ENCODE data around the gene AOX1.
"Not testable (repeated sequence)": the region's sequence is repeated elsewhere in the genome, so short reads cannot be mapped to it uniquely, and the experiment has no call there.

The AOX1 gene

DNA sequence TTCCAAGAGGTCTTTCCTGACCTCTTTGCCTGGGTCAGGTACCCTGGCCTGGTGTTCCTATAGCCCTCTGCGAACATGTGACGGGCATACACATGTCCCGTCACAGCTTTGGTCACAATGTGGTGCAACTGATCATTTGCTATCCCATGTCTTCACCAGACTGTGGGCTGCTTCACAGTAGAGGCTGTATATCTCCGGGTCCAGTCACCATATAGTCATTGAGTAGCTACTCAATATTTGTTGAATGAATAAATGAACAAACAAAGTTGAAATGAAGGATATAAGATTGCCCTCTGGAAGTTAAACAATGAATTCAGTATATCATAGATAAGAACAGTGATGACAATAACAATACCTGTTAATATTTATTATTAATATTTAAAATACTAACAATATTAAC, 16.8 kb downstream of the AOX1 start:
- DNase-seq (ENCODE audit: low read depth in 2 of 2), result no peak

DNA sequence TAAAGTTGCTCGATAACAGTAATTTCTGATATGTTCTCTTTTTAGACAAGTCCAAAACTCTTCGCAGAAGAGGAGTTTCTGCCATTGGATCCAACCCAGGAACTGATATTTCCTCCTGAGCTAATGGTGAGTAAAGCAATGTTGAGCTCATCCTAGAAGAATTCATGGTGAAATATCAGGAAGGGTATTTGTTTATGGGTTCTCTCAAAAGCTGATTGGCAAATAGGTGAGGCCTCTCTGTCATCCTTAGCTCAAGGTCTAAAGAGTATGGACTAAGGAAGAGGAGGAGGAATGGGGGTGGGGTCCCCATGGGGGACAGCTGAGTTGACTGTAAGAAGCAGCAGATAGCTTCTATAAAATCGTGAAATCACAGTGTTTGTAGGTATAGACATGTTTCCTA, 18.2 kb downstream of the AOX1 start:
- DNase-seq (ENCODE audit: low read depth in 2 of 2), result no peak

DNA sequence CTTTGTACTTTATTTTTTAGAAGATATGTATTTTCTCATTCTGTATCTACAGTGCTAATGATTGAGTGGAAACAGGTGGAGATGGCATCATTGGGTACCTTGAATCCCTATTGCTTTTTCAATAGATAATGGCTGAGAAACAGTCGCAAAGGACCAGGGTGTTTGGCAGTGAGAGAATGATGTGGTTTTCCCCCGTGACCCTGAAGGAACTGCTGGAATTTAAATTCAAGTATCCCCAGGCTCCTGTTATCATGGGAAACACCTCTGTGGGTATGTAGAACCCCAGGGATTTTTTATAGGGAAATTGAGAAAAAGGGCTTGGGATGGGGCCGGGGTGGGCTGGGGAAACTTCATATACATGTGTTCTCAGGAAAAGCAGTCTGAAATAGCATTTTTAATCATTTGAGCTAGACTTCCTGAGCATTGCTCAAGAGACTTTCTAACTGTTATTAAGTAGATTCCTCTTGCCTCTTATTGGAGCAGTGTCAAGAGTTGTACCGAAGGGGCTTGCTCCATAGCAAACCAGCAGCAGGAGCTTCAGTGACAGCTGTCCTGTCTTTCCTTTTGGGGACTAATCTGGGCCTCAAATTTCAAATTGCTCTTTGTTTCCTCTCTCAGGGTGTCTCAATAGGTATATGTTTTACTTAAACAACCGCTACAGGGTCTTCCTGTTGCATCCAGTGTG, 18.9 kb downstream of the AOX1 start:
- DNase-seq (ENCODE audit: low read depth in 2 of 2), result no peak

DNA sequence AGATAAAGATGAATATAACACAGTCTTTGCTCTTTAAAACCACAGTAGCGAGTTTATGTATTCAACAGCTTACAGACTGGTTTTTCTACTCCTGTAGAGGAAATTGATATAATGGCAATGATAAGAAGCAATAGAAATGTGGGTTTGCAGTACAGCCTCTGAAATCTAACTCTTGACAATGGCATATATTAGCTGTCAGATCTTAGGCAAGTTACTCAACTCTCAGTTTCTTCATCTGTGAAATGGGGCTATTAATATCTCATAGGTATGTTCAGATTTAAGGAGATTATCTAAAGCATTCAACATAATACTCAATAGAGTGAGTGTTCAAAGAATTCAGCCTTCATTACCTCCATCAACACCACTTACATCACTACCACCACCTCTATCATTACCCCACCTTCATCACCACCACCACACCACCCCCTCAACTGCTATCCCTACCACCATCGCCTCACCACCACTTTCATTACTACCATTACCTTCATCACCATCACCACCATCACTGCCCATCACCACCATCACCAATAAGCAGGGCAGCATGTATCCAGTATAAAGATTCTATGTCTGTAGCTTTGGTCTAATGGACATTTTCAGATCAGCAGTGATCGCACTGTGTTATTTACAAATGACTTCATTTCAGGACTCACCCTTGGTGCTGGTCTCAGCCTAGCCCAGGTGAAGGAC, 22.7 kb downstream of the AOX1 start:
- DNase-seq (ENCODE audit: low read depth in 2 of 2), result no peak

DNA sequence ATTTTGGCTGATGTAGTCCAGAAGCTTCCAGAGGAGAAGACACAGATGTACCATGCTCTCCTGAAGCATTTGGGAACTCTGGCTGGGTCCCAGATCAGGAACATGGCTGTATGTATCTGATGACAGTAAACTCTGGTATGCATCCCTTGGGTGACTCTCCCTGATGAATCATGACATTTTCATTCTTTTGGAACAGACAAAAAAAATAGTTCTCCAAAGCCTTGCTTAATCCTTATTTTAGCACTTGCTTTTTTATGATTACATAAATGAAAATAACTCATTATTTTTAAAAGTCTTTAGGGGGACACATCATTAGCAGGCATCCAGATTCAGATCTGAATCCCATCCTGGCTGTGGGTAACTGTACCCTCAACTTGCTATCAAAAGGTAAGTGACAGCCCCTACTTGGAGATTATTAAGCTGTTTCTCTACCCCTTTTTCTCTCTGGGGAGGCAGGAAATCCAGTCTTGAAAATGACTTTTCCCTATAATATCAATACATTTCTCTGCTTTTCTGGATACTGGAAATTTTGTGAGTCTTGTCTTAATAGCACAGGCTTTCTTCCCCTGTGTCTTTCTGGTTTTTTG, 23.3 kb downstream of the AOX1 start:
- DNase-seq (ENCODE audit: low read depth in 2 of 2), result no peak

DNA sequence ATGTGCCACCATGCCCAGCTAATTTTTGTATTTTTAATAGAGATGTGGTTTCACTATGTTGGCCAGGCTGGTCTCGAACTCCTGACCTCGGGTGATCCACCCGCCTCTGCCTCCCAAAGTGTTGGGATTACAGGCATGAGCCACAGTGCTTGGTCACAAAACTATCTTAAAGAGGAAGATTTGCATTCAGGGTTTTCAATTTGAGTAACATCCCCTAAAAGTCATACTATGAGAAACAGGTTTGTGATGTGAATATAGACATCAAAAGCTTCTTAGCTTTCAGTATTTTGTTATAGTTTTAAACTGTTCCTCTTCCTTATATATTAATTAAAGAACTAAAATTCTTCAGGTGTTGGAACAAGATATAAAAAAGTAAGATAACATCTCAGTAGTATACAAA, 24.4 kb downstream of the AOX1 start:
- DNase-seq (ENCODE audit: low read depth in 2 of 2), result not testable (repeated sequence)

DNA sequence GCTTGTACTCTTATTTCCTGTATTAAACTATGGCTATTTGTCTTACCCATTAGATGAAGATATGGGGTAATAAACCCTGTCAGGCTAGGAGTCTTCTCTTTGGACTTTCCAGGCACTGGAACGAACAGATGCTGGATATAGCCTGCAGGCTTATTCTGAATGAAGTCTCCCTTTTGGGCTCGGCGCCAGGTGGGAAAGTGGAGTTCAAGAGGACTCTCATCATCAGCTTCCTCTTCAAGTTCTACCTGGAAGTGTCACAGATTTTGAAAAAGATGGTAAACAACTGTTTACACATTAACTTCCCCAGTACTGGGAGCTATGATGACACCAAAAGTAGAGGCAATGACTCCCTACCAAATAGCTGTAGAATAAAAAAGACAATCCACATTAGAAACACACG, 27.9 kb downstream of the AOX1 start:
- no peak for DNase-seq (ENCODE audit: low read depth in 2 of 2)

DNA sequence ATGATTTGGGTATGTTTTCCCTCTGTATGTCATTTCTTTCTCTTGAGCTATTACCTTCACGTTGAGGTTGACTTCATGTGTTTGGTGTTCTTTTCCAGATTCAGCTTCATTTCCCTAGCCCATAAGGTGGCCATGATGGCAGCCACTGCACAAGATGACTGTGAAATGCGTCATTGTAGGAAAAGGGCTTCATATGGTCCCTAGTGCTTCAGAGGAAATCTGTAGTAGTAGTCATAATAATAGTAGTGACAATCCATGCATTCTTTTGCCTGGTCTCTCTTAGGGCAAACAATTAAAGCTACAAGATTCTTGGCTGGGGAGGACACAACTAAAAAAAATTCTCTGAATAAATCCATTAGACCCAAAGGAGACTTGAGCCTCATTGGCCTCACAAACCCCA, 28.4 kb downstream of the AOX1 start:
- DNase-seq (ENCODE audit: low read depth in 2 of 2), result no peak

DNA sequence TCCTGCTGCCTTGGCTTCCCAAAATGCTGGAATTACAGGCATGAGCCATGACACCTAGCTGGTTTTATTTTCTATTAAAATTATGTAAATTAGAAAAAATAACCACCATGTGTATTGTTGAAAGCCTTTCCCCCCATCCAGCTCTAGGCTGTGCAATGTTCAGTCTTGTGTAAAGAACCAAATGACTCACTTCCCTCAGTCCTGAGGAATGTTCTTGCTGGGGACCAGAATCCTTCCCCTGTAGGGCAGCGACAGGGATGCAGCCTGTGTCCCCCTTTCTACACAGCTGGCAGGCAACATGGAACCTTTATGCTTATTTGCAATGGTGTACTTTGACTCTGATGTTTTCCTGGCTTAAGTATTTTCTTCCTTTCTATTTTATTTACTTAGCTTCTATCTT, 29.4 kb downstream of the AOX1 start:
- DNase-seq (ENCODE audit: low read depth in 2 of 2), result no peak

DNA sequence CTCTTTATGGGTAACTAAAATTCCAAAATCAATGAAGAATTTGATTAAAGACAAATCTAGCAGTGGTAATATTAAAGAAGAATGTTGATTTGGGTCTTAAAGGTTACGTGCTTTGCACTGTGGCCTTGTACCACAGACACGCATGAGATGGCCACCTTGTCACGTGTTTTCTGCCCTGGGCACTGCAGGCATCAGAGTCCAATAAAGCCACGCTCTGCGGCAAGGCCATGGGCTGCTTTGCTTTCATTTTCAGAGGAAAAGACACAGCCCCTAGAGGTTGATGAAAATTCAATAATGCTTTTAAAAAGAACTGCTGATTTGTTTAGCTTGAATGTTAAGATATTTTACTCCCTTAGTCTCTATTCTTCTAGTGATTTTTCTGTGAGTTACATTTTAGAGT, 30.4 kb downstream of the AOX1 start:
- DNase-seq (ENCODE audit: low read depth in 2 of 2), result no peak

DNA sequence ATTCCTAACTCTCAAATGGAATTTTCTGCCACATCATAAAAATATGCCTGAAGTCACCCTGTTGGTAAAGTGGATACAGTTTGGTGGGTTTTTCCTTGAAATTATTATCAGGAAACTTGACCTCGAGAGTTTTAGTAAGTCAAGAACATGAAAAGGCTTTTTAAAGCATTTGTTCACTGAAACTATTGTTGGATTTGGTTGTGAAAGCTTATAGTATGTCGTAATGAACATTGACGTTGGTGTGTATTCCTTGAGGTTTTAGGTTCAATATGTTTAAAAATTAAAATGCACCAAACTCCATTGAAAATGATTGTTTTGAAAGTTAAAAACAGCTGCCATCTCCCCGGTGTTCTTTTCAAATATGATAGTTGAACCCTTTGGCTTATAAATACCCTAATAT, 30.8 kb downstream of the AOX1 start:
- no peak for DNase-seq (ENCODE audit: low read depth in 2 of 2)

DNA sequence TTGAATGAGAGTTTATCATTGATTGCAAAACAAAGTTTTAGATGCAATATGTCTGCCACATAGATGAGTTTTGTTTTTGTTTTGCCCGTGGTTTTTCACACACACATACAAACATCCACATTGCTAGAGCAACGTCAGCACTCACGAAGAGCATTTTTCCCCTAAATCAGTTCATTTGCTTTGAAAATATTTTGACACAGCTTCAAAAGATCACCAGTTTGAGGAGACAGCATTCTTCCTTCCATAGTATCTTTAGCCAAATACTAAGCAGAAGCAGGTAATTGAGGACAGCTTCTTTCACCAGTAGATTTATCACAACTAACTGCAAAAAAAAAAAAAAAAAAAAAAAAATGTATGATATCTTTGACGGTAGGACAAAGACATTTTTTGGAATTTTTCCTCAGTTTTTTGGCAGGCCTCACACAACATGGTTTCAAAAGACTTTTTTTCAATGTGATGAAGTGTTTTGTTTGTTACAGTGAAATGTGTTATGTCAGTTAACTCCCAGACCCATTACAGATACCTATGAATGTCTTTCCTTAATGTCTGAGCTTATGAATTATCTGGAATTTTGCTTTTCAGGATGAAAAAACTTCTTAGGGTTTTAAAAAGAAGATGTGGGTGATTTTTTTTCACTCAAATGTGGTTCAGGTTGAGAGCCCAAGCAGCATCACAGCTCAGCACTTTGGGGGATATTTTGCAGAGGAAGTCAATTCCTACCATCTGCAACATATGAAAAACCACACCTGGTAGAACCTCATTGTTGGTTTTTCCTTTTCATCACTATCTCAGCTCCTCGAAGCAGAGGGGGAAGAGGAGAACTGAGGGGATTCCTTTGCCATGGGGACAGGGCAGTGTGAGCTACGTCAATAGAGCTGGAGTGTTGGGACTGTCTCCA, 31.6 kb downstream of the AOX1 start:
- no peak for DNase-seq (ENCODE audit: low read depth in 2 of 2)

DNA sequence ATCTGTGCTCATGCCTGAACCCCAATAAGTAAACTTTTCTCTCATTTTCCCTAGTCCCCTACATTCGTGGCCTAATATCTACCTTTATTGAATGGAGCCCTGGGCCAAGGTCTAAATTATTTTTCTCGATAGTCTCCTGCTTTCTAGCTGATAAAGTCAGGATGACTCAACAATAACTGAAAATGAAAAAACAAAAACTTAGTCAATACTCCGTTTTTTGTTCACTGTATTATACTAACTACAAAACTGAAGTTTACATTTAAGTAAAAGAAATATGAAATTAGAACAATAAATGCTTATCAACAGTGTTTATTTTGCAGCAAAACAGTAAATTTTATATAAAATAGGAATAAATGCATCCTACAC, 32.2 kb downstream of the AOX1 start:
- DNase-seq (ENCODE audit: low read depth in 2 of 2), result no peak

DNA sequence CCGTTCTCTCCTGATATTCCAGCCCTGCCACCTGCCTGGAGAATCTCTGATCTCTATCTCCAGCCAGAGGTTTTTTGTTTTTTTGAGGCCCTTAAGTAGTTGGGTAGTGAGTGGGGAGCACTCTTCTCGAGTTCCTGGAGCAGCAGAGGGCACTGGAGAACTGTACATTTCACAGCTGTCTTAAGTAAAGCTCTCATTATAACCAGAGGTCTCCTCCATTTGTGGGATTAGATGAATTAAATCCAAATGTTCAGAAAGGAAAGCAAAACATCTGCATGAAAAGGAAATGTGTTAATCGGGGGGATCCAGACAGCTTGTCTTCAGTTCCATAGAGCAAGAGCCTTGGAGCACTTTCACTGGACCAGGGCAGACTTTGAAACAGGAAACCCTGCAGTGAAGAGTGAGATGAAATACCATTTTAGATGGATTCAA, 32.8 kb downstream of the AOX1 start:
- DNase-seq (ENCODE audit: low read depth in 2 of 2), result no peak

DNA sequence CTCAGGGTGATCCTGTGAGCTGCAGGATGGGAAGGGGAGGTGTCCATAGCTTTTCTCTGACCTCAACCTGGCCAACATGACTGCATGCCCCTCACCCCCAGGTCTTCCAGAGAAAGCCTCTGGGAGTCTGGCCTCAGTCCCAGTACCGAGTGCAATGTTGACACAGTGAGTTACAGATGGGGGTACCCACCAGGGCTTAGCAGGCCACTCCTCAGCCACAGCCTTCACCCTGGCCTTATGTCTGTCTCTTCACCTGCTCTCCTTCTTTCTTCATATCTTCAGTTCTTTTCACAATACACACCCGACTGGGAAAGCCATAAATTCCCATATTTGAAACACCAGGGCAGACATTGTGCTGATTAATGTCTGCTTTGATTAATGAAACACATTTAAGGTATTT, 33.5 kb downstream of the AOX1 start:
- no peak for DNase-seq (ENCODE audit: low read depth in 2 of 2)

DNA sequence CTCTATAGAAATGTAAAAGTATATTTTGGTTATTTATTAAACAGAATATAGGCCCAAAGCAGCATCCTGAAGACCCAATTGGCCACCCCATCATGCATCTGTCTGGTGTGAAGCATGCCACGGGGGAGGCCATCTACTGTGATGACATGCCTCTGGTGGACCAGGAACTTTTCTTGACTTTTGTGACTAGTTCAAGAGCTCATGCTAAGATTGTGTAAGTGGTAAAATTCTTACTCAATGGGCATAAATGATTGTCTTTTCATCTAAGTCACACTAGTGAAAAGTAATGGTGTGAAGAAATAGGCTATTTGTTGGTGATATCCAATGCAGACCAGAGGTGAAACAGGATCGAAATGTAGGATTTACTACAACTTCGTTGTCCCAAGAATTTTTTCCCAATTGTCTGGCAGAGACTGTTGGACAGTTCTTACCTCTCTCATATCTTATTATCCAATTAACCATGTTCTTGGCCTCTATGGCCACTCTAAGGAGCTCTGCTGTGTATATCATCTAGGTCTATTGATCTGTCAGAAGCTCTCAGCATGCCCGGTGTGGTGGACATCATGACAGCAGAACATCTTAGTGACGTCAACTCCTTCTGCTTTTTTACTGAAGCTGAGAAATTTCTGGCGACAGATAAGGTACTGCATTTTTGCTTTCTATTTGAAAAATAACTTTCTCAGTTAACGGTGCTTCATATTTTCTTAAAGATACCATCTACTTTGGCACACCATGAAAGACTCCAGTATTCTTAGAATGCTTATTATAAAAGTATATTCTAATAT, 35.0 kb downstream of the AOX1 start:
- DNase-seq (ENCODE audit: low read depth in 2 of 2), result no peak

DNA sequence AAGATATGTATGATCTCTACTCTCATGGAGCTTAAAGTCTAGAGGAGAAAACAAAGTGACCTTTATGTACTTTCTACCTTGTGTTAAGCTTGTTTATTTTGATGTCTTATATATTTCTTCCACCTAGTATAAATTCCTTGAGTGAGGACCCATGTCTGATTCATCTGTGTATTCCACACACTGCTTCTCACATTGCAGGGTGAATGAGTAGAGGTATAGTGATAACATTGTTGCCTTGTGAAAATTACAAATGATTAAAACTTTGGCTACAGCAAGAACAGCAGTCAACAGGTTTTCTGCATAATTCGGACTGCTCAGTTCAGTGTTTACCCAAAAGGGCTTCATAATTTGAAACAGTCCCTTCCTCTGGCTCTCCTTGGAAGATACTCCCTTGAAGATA, 36.3 kb downstream of the AOX1 start:
- no peak for DNase-seq (ENCODE audit: low read depth in 2 of 2)

DNA sequence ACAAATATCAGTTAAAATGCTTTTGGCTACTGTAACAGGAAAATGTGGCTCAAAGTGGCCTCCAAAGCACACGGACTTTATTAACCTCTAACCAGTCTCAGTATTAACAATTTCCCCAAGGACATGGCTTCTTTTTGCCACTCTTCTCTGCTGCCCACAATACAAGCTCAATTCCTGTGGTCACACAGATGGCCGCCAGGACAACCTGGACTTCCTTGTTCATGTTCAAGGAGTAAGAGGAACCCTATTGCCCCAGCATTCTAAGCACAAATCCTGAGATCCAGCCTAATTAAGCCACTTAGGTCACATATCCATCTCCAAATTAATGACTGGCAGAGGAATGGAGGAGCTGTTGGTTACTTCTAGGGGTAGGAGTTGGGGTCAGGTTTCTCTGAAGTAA, 38.2 kb downstream of the AOX1 start:
- no peak for DNase-seq (ENCODE audit: low read depth in 2 of 2)

DNA sequence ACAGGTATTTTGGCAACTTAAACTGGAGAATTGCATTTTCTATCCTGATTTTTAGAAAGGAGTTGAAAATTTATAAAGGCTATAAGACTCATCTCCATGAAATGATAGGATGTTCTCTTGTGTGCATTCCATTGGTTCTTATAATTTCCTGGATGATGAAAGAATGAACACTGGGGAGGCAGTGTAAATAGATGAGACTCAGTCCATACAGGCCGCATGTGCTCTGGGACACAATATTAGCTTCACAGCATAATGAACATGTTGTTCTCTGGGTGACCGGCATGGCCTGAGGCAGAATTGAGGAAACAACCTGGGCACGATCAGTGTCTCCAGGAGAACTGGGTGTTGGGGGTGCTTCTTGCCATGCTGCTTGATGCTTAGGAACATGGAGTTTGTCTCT, 38.8 kb downstream of the AOX1 start:
- no peak for DNase-seq (ENCODE audit: low read depth in 2 of 2)

DNA sequence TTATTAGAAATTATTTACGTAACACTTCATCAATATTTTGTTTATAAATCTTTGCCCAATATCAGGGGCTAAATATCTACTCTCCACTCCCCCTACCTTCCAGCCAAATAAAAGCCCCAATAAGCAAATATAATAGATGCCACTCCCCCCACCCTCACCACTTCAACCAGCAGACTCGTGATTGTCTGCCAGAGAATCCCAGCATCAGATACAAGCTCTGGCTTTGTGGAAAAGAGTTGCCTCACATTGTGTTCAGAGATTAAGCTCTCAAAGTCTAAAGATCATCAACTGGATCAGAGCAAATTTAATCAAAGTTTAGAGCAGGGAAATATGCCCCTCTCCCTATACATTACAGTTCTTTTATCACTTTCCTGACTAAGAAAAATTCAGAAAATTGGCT, 39.5 kb downstream of the AOX1 start:
- no peak for DNase-seq (ENCODE audit: low read depth in 2 of 2)

DNA sequence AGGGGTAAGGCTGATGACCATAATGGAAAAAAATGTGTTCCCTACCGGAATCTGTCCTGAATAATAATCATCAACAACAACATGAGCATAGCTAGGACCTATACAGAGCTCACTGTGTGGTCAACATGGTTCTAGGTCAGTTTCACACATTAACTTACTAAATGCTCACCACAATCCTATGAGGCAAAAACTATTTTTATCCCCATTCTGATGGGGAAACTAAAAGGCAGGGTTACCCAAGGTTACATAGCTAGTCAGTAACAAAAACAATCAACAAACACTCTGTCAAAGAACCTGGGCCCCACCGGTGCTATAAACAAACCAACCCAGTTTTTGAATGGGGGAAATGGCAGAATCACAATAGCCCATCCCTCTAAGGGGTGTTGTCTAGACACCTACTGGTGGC, 40.1 kb downstream of the AOX1 start:
- DNase-seq (ENCODE audit: low read depth in 2 of 2), result no peak

Measured in stimulated activated CD4-positive, alpha-beta T cell treated with anti-CD3 and anti-CD28 coated beads, Interleukin-1b, Interleukin-23, amount 100 ng/mL, for 1 hour (primary cell).